HG03108 (cell line): ENCODE measurements around the gene ANKRD63.

Experiments
- ATAC-seq: cut with Tn5 transposase; IDR thresholded peaks from one replicate; pipeline ENCODE4 v1.9.1; 2021; ENCODE audit warnings: moderate library complexity; ENCODE audit not compliant: unreplicated experiment

ANKRD63 gene

DNA sequence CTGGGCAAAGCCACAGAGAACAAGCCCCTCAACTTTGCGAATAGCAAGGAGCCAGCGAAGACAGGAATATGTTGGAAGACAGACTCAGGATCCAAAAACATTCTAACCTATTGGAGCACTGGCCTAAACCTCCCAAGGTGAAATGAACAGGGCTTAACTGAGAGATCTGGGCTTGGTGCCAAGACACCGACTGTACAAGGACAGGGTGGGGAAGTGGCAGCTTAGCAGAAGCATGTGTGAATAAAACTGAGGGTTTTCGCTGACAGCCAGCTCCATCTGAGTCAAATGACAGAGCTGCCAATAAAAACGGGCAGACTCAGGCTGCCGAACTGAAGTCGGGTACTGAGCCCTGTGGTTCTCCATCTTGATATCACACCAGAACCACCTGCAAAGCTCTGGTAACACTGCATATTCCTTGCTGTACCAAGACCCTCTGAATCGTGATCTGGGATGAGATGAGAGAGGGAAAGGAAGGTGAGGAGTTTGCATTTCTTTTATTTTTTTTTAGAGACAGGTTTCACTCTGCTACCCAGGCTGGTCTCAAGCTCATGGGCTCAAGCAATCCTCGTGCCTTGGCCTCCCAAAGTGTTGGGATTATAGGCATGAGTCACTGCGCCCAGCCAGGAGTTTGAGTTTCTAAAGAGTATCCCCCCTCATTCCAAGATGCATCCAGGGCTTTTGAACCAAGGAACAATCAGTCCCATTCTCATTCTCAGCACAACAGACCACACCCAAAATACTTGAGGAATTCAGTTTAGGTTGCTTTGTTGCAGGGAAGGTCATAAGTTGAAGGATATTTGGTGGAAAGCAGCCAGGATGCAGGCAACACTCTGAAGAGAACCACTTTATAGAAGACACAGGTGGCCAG lies 30.9 kb upstream of the ANKRD63 start:
- no peak for ATAC-seq

DNA sequence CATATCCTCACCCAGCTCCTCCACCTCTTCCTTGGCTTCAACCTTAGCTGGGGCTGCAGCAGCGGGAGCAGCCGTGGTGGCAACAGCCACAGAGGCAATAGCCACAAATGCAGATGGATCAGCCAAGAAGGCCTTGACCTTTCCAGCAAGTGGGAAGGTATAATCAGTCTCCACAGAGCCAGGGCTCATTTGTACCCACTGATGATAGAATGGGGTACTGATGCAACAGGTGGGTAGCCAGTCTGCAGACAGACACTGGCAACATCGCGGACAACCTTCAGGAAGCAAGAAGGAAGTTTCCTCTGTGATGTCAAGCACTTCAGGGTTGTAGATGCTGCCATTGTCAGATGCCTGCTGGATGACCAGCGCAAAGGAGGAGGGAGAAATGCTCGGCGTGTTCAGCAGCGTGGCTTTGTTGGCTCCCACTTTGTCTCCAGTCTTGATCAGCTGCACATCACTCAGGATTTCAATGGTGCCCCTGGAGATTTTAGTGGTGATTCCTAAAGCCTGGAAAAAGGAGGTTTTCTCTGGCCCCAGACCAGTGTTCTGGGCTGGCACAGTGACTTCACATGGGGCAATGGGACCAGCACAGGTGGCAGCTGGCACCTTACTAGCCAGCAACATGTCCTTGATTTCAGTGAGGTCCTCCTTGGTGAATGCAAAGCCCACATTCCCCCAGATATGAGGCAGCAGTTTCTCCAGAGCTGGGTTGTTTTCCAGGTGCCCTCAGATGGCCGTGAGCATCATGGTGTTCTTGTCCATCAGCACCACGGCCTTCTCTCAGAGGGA lies 29.7 kb upstream of the ANKRD63 start:
- no peak for ATAC-seq

DNA sequence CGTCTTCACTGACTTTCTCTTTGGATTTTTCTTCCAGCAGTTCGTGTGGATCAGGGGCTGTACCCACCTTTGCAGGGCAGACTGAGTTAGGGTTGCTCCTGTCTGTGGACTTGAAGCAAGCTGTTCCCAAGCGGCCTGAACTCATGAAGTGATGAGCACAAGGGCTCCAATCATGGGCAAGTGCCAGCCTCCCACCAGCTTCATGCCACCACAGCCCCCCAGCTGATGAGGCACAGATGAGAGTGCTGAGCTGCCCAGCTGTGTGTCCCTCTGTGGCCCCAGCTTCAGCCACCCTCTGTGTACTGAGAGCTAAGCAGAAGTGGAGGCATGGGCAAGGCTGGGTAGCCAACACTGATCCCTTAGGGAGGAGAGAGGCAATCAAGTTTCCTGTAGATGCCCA lies 28.1 kb upstream of the ANKRD63 start:
- no peak for ATAC-seq

DNA sequence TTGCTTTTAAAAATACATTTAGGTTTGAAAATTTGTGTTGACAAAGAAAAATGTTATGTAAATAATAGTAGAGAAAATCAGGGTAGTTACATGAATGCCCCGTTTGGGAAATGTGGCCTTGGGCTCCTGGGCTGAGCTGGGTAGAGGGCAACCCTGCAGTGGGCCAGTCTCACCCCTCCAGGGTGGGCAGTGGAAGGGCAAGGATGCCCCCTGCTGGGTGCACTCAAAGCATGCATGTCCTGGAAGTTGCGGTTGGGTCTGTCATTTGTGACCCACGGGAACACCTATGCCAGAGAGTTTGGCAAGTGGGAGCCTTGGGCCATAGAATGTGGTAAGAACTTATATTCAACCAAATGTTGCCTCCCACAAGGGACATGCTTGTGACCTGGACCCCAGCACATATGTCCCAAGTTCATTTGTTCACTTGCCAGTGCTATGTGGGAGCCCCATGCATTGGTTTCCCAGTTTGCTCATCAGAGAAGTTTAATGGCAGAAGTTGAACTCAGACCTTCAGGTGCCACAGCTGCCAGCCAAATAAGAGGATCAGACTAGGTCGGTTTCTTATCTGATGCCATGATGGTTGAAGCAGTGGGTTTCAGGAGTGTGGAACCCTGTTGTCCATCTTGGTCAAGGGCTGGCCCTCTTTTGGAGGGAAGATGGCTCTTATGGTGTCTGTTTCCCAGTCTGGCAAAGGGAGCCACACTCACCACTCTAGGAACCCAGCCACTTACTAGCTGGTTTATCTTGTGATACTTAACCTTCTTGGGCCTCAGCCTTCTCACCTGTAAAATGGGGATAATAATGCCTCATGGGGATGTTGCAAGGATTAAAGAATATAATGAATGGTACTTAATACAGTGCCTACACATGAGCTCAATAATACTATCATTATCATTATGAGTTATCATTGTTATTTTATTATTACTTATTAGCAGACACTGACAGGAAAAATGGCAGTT lies 27.4 kb upstream of the ANKRD63 start:
- ATAC-seq: no peak

DNA sequence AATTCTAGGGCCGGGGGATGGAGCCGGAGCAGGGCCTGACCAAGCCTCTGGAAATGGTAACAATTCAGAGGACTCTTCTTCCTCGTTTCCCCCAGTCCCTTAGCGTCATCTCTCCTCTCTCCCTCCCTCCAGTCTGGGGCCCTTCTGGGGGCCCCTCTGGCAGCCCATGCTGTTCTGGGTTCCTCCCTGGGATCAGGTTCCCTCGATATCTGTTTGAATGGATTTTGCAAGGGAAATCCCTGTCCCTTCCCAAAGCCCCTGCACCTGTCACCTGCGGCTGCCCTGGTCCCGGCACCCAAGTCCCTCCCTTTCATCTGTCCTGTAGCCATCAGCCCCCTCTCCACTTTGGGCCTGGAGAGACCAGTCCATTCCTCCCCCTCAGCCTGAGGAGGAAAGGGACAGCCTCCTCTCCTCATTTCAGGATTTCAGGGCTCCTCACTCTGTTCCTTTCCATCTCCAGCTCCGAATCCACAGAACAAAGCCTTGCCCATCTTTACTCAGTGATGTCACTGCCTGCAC lies 26.5 kb upstream of the ANKRD63 start:
- ATAC-seq: no peak

DNA sequence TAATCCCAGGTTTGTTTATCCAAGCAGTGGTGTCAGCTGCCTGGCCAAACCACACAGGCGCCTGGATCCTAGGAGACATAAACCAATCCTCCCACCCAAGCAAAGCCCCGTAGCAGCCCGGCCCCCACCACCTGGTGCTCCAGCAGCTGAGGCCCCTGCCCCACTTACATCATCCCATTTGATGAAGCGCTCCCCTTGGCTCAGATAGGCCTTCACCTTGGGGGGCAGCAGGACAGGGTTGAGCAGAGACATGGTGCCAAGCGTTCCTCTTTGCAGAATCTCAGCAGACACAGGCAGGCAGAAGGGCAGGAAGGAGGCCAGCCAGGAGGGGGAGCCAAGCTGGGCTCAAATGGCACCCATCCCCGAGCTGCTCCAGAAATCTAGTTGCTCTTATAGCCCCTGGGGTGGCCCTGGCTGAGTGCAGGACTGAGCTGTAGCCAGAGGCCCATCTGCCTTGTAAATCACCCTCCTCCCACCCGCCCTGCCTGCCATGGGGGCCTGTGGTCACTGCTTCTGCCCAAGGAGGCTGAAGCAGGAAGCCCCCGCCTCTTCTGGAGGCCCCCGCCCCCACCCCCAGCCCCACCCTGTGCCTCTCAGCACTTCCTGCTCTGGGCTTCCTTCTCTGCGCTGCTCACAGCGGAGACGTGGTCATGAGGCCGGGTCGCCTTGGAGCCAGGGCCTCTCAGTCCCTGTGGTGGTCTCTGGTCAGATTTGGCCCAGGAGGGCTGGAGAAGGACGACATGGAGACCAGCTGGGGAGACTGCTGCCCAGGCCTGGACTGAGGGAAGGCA lies 24.8 kb upstream of the ANKRD63 start, which contains the start of gene PLCB2:
TSS of gene PLCB2 (minus strand) at position 515 of the 791 bp plus-strand sequence. CDS start at position 252, 263 bp downstream.
- ATAC-seq: peak; percentile 63

DNA sequence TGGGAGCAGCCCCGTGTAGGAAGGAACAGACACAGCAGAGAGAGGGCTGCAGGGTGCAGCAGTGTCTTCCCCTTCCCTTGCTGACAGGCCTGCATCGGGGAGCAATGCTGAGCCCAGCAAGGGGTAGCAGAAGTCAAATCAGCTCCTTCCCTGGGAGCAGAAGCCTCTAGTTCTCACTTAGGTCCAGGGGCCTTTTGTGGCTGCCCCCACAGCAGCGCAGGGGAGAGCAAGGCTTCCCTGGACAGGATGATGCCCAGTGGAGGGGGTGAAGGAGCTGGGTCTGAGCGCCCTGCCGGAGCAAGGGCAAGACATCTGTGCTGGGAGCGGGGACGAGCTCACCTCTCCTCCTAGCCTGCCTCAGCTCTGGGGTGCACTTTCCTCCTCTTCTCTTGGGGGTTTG lies 24.0 kb upstream of the ANKRD63 start:
- ATAC-seq: no peak

DNA sequence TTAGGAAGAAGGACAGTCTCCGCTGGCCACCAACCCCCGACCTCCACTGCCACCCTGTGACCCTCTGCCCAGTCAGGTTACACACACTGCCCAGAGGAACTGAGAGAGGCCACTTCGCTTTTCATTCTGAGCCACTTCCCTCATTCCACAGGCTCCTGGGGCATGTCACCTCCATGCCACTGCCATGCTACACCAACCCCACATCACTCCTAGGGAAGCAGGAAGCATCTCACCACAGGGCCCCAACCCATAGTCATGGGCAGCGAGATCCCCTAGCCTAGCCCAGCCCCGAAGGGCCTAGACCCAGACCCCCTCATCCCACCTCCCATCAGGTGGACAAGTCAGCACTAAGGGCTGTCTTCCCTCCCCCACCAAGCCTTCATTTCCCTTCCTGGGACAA lies 23.5 kb upstream of the ANKRD63 start:
- ATAC-seq: no peak

DNA sequence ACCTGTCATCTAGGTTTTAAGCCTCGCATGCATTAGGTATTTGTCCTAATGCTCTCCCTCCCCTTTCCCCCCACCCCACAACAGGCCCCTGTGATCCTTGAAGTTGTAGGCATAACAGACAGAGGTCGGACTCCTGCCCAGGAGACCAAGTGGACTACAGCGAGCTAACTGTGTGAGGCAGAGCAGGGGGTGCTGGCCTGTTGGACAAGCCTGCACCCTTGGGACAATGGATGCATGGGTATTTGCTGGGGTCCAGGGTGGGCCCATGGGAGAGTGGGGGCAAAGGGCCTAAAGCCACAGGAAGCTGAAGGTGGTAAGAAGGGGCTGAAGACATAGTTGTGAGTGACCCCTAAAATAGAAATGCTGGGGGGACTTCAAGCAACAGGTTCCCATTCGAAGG lies 22.4 kb upstream of the ANKRD63 start:
- no peak for ATAC-seq

DNA sequence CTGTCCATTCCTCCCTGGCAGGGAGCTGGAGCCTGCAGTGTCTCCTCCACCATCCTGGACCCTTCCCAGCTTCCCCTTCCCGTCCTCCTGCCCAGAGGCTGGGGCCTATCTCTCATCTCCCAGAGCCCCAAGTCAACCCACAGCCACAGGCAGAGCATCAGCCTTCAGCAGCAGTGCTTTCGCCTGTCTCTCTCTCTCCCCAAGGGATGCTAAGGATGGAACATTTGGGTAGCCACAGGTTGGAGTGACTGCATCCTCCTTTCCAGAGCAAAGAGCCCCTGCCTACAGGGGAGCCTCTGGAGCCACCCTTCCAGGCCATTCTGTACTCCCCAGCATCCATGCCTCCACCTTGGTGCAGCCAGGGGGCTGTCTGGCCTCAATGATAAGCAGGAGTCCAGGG lies 20.7 kb upstream of the ANKRD63 start:
- ATAC-seq: no peak

DNA sequence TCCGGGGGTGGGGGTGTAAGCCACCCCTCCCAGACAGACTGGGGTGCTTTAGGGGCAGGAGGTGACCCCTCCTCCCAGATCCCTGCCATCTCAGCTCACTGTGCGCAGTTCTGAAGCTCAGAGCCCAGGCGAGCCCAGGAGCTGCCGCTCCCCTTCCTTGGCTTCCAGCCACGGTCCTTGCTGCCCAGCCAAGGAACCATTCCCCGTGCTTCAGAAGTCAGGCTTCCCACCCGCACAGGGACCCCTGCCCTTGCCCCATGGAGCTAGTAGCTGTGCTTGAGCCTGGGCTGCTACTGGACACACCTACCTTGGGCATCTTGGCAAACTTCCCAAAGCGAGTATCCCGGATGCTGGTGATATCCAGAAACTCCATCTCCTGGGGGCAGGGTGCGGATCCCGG lies 20.1 kb upstream of the ANKRD63 start:
- ATAC-seq: no peak

DNA sequence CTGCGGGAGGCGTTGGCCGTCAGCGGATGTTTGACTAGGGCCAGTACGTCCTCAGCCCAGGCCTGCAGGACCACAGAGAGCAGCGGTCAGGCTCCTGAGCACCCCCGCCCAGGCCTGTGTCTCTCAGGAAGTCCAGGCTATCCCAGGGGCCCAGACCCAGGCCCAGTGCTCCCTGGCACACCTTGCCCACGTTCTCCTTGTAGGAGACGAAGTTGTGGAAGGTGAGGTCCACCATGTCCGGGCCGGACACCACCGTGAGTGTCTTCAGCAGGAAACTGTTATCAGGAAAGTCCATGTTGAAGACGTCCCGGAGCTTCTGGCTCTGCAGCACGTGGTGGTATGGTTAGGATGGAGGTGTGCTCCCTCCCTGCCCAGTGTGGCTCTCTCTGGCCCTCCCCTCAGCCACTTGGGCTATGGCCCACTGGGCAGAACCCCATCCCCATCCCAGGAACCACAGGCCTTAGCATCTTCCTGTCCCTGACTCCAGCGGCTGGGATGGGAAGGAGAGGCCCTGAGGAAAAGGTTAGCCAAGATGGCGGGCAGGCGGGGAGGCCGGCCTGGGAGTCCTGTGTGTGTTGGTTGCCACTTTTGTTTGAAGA lies 19.5 kb upstream of the ANKRD63 start:
- no peak for ATAC-seq

DNA sequence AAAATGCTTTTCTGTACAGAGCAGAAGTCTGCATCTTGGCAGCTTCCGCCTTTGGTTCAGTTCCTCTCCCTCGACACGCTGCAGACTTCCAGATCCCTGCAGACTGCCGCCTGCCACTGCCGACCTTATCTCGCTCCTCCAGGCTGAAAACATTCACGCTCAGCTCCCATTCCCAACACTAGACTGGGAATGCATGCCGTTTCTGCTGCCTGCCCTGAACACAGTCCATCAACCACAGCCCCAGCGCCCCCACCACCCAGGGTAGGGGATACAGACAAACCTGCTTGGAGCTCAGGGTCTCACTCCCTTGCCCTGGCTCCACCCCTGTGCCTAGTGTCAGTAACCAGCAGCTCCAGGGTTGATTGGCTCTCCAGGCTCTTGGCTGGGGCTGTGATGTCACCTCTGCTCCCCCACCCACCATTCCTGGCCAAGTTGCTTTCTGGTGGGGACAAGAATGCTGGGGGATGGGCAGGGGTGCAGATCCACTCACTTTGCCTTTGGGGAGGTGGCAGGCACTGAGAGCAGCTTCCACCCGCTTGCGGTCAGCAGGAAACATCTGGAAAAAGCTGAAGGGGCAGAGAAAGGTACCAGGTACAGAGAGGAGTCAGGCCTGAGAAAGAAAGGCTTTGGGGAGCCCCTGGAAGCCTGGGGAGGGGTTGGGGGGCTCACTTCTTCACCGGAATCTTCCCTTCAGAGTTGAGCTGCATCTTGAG lies 18.8 kb upstream of the ANKRD63 start:
- no peak for ATAC-seq

DNA sequence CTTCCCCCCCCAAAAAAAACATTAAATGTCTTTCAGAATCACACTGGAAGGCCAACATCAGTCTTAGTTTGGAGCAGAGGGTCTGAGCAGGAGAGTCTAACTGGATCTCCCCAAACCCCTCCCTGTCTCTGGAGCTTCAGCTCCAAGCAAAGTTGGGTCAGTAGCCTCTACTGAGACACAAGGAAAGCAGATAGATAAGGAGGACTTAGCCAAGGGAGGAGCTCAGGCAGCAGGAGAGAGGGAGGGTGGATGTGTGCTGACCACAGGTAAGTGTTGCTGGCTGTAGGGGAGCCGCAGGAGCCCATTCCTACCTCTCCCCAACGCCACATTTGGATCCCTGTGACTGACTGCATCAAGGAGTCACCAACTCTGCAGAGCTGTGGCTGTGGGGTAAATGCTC lies 17.9 kb upstream of the ANKRD63 start:
- ATAC-seq: no peak

DNA sequence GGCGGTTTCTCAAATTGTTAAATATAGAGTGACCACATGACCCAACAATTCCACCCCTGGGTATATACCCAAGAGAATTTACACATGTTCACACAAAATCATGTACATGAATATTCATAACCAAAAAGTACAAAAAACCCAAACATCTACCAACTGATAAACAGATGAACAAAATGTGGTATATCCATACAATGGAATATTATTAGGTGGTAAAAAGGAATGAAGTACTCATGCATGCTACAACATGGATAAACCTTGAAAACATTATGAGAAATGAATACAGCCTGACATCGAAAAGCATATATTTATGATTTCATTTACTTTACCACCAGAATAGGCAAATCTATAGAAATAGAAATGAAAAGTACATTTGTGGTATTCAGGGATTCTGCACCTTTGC lies 17.5 kb upstream of the ANKRD63 start:
- ATAC-seq: no peak

DNA sequence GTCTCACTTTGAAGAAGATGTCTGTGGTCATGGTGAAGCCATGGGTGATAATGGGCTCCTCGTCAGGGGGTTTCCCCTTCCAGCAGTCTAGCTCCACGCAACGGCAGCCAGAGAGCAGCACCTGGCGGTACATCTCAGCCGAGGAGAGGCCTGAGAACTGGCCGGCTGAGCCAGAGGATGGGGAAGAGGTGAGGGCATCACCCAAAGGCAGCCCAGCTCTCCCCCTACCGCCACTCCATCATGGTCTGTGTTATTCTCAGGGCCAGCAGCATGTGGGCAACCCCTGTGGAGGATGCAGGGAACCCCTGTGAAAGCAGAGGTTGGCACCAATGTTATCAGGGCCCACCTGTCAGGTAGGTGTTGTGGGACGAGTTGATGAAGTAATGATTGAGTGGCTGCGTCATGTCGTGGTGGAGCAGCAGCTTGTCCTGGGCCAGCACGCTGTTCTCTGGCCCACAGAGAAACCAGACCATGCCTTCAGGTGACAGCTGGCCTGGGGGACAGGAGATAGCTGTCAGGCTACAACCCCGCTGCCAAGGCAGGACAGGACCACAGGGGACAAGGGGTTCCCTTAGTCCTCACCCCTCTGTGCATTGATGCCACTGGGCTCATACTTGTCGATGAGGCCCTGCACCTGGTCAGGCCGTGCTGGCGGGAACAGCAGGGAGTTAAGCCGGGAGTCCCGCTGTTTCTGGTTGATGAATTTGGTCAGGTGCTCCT lies 15.5 kb upstream of the ANKRD63 start:
- no peak for ATAC-seq

DNA sequence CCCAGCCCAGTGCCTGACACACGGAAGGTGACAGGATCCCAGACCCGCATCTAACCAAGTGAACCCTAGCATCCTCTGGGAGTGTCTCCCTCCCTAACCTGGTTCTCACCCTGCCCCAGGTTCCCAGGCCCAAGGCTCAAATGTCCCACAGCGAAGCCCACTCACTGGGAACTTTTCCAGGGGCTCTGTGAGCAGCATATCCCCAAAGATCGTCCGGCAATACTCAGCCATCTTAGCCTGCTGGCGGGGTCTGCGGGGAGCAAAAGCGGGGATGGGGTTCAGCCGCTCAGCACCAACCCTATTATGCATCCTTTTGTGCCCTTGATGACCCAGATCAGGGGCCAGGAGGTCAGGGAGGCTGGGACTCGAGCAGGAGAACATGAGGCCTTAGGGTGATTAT lies 14.5 kb upstream of the ANKRD63 start:
- no peak for ATAC-seq

DNA sequence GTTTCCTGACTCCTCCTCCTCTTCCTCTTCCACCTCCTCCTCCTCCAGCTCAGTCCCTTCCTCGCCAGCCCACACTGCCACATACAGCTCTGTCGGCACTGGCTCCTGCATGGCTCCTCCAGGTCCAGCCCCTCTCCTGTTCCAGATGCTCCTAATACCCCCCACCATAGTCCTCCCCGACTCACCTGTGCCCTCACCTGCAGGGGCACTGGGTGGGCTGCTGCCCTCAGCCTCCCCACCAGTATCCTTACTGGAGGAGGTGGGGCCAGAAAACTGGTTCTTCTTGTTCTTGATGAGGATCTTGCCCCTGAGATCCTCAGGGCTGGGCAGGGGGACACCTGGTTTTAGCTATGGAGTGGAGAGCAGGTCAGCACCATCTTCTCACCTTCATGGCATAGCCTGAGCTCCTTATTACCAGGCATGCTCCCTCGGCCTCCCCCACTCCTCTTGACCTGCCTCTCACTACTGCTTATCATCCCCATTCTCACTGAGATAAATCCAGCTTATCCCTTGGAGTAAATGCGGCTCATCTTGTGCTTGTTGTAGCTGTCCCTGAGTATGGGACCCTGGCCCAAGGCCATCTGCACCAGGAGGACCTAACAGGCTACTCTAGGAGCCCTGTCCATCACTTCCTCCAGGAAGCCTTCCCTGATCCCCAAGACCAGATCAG lies 13.8 kb upstream of the ANKRD63 start:
- no peak for ATAC-seq
